ENCODE measurements around the gene RAMP2.

RAMP2 gene

DNA sequence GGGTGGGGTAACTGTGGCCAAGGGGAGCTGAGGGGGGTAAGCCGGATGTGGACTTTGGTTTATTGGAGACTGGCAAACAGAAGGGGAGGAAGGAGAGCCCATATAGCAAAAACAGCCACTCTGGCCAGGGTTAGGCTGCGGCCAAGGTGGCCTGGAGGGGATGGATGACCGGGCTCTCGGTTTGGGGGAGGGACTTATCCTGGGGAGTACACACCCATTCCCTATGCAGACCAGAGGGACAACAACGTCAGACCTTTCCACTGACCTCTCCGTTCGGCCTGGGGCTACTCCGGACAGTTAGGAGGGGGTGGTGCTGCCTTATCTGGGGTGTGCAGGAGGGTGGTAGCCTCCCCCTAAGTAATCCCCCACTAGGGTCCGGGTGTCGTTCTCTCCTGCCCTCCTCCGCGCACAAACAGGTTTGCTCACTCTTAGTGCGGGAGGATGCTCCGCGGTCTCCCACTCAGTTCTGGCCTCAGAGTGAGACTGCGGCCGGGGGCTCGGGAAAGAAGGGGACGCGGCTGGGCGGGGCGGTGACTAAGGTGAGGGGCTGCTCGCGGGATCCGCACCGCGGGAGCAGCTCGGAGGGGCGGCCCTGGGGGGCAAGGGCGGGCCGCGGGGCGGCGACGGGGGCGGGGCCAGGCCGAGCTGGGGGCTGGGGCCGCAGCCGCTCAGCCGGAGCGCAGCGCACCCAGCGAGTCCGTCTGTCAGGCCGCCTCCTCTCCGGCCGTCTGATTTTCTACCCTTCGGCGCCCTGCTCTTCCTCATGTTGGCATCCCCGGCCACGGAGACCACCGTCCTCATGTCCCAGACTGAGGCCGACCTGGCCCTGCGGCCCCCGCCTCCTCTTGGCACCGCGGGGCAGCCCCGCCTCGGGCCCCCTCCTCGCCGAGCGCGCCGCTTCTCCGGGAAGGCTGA, 19.2 kb downstream of the RAMP2 start, which contains the start of gene WNK4:
TSS of gene WNK4 (plus strand) at position 675 of the 915 bp plus-strand sequence. CDS start at position 764, 89 bp downstream.
- Histone ChIP-seq H3K36me3 (peaks cover 40 to 46% (median 45%) of the 10 kb centered on the region in 3 donors), H3K4me3 (peak within 1 kb of the TSS in 1 of 2 donors; percentile 36), H3K4me1 (peaks cover 0 to 40% (median 21%) of the 10 kb centered on the region in 4 donors), H3K27me3 (peaks cover 0 to 54% of the 10 kb centered on the region in 2 donors), H3K27ac (no peak within 1 kb of the TSS), H3K9me3 (no peaks in the 10 kb centered on the region)
- no peak for TF ChIP-seq CTCF (IDR thresholded peaks at IDR 0.05)
- DNase-seq, result no peak
- intact Hi-C loops (cut with DNase I; ENCODE audit: low total_unique reads), result no loop called here

DNA sequence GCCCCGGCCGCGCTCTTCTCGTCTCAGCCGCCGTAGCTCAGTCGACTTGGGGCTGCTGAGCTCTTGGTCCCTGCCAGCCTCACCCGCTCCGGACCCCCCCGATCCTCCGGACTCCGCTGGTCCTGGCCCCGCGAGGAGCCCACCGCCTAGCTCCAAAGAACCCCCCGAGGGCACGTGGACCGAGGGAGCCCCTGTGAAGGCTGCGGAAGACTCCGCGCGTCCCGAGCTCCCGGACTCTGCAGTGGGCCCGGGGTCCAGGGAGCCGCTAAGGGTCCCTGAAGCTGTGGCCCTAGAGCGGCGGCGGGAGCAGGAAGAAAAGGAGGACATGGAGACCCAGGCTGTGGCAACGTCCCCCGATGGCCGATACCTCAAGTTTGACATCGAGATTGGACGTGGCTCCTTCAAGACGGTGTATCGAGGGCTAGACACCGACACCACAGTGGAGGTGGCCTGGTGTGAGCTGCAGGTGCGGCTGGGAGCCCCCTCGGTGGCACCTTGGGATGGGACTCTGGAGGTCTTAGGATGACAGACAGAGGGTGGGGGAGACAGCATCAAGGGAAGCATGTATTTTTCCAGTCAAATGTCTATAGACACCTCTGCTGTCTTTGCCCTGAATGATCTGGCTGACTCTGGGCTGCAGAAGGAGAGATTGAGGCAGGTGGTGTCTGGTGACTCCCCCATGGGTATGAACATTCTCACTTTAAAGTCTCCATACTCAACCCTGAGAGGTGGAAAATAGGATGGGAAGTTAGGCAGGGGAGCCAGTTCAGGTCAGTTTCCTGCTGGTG, 20.0 kb downstream of the RAMP2 start:
- H3K4me3 ChIP-seq, result peak overlapping the region in 1 of 2 donors; percentile 36
- intact Hi-C loops (cut with DNase I; ENCODE audit: low total_unique reads), result no loop called here

DNA sequence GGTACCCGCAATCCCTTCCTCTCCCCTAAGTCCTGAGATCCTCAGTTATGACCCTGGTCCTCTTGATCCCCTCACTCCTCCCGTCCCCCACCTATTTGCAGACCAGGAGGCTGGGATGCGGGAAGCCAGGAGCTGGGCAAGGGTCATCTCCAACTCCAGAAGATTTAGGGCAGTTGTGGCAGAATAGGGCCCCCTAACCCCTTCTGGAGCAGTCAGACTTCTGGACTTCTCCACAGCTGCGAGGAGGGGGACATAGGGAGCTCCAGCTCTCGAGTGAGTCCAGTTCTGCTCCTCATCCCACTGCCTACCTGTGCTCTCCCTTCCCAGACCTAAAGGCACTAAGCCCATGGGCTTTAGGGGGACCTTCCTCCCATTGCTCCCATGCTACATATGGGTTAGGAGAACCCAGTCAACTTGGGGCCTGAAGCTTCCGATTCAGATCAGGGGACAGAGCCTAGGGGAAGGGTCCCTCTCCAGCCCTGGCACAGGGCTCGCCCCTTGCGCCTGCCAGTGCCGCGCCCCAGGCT, 20.7 kb downstream of the RAMP2 start:
- no peak overlapping the region for H3K4me3 ChIP-seq
- H3K4me1 ChIP-seq, result peaks cover 0 to 43% (median 22%) of the 10 kb centered on the region in 4 donors
- peaks cover 26 to 30% (median 30%) of the 10 kb centered on the region in 3 donors for H3K36me3 ChIP-seq
- no peak for TF ChIP-seq CTCF (IDR thresholded peaks at IDR 0.05)
- no peak for DNase-seq
- peaks cover 0 to 69% of the 10 kb centered on the region in 2 donors for H3K27me3 ChIP-seq
- no peak overlapping the region for H3K27ac ChIP-seq
- intact Hi-C loops (cut with DNase I; ENCODE audit: low total_unique reads), result no loop called here
- no peaks in the 10 kb centered on the region for H3K9me3 ChIP-seq

More for the DNA sequence above, 20.0 kb downstream of the RAMP2 start:
- Histone ChIP-seq H3K36me3 (peaks cover 32 to 37% (median 36%) of the 10 kb centered on the region in 3 donors), H3K9me3 (no peaks in the 10 kb centered on the region), H3K4me1 (peaks cover 0 to 43% (median 22%) of the 10 kb centered on the region in 4 donors), H3K27ac (no peak overlapping the region), H3K27me3 (peaks cover 0 to 63% of the 10 kb centered on the region in 2 donors)
- DNase-seq, result no peak
- no peak for TF ChIP-seq CTCF (IDR thresholded peaks at IDR 0.05)

GRCh38 chr17:42782166-42783061, 21.4 kb downstream of the RAMP2 start:
- DNase-seq, result no peak
- peaks cover 19 to 23% (median 22%) of the 10 kb centered on the region in 3 donors for H3K36me3 ChIP-seq
- H3K27ac ChIP-seq, result no peak overlapping the region
- no peak for TF ChIP-seq CTCF (IDR thresholded peaks at IDR 0.05)
- no peaks in the 10 kb centered on the region for H3K9me3 ChIP-seq
- H3K4me3 ChIP-seq, result no peak overlapping the region
- H3K27me3 ChIP-seq, result peaks cover 0 to 76% of the 10 kb centered on the region in 2 donors
- intact Hi-C loops (cut with DNase I; ENCODE audit: low total_unique reads), result no loop called here
- peaks cover 0 to 43% (median 22%) of the 10 kb centered on the region in 4 donors for H3K4me1 ChIP-seq
